ENCODE measurements around the gene HLA-B.

GRCh38 chr6:31352683-31353383 is 4.1 kb downstream of the HLA-B start:
- TF ChIP-seq GATA2 (IDR thresholded peaks at IDR 0.05; ENCODE audit: low read depth, low read length) (no peak), GATA3 (IDR thresholded peaks at IDR 0.05; ENCODE audit: low read depth, low read length) (no peak)

Data from SH-SY5Y (cell line).